ENCODE measurements around the gene ITGAL.
"Not testable (repeated sequence)": the region's sequence is repeated elsewhere in the genome, so short reads cannot be mapped to it uniquely, and the experiment has no call there.

ITGAL gene

DNA sequence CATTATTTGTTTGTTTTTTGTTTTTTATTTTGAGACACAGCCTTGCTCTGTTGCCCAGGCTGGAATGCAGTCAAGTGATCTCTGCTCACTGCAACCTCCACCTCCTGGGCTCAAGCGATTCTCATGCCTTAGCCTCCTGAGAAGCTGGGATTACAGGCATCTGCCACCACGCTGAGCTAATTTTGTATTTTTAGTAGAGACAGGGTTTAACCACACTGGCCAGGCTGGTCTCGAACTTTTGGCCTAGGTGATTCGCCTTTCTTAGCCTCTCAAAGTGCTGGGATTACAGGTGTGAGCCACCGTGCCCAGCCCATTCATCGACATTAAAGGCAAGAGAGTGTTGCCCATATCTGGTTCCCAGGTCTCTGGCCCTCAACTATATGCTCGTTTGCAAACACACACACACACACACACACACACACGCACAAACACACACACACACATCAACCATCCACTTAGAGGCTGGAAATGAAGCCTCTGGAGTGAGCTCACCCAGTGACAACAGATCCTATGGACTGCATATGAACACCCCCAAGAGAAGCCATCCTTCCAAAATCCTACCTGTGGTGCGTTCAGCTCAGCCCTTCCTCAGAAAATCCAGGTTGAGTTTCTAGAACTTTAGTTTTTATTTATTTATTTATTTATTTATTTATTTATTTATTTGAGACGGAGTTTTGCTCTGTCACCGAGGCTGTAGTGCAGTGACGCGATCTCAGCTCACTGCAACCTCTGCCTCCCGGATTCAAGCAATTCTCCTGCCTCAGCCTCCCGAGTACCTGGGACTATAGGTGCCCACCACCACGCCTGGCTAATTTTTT is 14.6 kb upstream of the ITGAL start:
- DNase-seq = no peak

DNA sequence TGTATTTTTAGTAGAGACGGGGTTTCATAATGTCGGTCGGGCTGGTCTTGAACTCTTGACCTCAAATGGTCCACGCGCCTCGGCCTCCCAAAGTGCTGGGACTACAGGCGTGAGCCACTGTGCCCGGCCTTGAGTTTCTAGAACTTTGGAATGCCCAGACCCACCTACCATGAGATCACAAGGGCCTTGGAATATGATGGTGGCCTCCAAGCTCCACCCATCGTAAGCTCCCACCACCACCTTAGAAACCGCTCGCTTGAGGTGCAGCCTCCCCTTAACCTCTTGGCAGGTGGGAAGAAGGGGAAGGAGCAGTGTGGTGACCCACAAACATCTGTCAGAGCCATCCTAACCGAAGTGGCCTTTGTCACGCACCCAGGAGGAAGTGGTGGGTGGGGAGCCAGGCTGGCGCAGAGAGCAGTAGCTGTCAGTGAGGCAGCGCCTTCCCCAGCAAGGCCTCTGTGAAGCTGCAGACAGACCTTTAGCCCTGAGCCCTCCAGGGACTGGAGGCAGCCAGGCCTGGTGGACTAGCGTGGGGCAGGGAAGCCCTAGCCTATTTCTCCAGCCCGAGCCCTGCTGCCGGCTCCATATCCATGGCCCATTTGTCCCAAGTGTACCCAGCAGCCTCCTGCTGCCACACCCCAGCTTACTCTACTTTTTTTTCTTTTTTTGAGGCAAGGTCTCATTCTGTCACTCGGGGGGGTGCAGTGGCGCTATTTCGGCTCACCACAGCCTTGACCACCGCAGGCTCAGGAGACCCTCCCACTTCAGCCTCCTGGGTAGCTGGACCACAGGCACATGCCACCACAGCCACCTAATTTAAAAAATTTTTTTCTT is 13.8 kb upstream of the ITGAL start:
- DNase-seq = no peak

DNA sequence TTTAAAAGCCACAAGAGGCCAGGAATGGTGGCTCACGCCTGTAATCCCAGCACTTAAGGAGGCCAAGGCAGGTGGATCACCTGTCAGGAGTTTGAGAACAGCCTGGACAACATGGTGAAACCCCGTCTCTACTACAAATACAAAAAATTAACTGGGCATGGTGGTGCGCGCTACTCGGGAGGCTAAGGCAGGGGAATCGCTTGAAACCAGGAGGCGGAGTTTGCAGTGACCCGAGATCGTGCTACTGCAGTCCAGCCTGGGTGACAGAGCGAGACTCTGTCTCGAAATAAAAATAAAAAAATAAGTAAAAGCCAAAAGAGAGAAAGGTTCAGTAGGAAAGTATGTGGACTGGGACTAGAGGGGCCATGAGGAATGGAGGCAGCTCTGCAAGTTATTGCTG is 13.1 kb upstream of the ITGAL start:
- no peak for DNase-seq

DNA sequence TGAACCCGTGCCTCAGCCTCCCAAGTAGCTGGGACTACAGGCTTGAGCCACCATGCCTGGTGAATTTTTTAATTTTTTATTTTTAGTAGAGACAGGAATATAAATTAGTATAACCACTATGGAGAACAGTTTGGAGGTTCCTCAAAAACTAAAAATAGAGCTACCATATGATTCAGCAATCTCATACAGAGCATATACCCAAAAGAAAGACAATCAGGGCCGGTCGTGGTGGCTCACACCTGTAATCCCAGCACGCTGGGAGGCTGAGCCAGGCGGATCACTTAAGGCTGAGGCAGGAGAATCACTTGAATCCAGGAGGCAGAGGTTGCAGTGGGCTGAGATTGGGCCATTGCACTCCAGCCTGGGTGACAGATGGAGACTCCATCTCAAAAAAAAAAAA is 11.1 kb upstream of the ITGAL start:
- not testable (repeated sequence) for DNase-seq

DNA sequence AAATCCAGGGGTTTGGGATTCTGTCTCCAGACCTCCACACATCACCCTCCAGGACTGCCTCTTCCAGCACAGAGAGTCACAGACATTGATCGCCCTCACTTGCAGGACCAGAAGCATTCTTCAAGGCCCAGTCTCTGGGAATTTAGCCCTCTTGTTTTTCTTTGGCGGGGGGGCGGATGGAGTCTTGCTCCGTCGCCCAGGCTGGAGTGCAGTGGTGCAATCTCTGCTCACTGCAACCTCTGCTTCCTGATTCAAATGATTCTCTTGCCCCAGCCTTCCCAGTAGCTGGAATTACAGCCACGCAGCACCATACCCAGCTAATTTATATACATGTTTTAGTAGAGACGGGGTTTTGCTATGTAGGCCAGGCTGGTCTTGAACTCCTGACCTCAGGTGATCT is 8.5 kb upstream of the ITGAL start:
- DNase-seq = no peak

DNA sequence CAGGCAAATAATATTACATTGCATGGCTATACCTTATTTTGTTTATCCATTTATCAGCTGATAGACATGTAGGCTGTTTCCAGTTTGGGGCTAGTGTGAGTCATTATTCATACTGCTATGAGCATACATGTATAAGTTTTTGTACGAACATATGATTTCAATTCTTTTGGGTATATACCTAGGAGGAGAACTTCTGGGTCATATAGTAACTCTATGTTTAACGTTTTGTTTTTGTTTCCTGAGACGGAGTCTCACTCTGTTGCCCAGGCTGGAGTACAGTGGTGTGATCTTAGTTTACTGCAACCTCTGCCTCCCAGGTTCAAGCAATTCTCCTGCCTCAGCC is 2.4 kb upstream of the ITGAL start:
- DNase-seq = no peak

DNA sequence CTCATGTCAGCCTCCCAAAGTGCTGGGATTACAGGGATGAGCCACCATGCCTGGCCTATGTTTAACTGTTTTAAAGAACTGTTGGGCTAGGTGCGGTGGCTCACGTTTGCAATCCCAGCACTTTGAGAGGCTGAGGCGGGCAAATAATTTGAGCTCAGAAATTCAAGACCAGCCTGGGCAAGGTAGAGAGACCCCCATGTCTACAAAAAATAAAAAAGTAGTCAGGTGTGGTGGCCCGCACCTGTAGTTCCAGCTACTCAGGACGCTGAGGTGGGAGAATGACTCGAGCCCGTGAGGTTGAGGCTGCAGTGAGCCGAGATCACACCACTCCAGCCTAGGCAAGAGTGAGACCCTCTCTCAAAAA is 1.9 kb upstream of the ITGAL start:
- no peak for DNase-seq

DNA sequence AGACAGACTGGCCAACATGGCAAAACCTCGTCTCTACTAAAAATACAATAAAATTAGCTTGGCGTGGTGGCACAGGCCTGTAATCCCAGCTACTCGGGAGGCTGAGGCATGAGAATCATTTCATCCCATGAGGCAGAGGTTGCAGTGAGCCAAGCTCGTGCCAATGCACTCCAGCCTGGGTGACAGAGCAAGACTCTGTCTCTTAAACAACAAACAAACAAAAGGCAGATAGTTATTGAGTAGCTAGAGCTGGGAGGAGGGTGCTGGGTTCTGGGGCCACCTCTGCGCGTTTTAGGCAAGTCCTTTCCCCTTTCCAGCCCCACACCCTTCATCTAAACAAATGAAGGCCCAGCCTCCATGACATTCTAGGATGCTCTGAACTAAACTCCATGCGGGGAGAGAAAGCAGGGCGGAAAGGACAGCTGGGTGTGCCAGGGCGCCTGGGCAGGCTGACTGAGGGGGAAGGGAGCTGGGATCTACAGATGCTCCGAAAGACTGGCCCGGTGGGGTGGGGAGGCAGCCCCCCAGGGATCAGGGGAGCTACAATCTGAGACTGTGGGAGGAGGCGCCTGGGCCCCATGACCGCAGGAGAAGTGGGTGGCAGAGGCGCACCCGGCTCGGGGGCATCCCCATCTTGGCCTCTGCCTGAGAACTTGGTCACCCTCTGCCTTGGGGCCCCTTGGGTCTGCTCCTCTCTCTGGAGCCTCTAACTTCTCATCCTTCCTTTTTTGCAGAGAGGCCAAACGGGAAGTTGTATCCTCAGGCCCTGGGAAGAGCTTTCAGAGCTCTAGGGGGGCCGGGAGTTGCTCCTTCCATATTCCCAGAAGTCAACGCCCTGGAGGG is 910 bp downstream of the ITGAL start:
- DNase-seq = no peak

DNA sequence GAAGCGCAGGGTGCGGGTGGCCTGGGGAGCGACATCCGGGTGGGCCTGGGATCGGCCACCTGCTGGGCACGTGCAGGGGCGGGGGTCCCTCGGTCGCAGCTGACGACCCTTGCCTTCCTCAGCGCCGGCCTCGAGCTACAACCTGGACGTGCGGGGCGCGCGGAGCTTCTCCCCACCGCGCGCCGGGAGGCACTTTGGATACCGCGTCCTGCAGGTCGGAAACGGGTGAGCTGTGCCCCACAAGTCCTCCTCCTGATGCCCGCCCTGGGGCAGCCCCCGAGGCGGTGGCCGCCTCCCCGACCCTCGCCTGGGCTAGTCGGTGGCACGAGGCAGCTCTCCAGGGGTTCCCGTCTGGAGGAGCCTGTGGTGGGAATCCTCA is 1.5 kb downstream of the ITGAL start:
- no peak for DNase-seq

DNA sequence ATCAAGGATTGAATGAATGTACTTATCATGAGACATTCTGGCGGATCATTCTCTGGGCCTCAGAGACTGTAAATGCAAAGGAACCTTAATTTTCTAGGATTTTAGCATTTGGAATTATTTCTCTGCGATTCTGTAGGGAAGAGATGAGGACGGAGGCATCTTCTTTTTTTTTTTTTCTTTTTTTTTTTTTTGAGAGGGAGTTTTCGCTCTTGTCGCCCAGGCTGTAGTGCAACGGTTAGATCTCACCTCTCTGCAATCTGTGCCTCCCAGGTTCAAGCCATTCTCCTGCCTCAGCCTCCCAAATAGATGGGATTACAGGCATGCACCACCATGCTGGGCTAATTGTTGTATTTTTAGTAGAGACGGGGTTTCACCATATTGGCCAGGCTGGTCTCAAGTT is 2.1 kb downstream of the ITGAL start:
- DNase-seq = no peak

DNA sequence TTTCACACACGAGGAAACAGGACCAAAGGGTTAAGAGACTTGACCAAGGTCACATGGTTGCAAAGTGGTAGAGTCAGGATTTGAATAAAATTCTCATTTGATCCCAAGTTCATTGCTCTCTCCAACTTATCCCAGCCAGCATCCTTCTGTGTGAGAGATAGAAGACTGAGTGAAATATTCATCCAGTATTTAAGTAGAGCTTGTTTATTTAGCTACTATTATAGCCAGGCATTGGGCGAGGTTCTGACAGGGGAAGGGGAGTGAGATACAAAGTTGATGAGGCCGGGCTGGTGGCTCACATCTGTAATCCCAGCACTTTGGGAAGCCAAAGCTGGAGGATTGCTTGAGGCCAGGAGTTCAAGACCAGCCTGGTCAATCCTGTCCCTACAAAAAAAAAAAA is 4.4 kb downstream of the ITGAL start:
- no peak for DNase-seq

DNA sequence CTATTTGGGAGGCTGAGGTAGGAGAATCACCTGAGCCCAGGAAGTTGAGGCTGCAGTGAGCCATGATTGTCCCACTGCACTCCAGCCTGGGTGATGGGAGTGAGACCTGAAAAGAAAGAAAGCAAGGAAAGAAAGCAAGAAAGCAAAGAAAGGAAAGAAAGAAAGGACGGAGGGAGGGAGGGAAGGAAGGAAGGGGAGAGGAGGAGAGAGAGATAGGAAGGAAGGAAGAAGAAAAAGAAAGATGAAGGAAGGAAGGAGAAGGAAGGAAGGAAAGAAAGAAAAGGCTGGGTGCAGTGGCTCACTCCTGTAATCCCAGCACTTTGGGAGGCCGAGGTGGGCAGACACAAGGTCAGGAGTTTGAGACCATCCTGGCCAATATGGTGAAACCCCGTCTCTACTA is 5.2 kb downstream of the ITGAL start:
- not testable (repeated sequence) for DNase-seq

DNA sequence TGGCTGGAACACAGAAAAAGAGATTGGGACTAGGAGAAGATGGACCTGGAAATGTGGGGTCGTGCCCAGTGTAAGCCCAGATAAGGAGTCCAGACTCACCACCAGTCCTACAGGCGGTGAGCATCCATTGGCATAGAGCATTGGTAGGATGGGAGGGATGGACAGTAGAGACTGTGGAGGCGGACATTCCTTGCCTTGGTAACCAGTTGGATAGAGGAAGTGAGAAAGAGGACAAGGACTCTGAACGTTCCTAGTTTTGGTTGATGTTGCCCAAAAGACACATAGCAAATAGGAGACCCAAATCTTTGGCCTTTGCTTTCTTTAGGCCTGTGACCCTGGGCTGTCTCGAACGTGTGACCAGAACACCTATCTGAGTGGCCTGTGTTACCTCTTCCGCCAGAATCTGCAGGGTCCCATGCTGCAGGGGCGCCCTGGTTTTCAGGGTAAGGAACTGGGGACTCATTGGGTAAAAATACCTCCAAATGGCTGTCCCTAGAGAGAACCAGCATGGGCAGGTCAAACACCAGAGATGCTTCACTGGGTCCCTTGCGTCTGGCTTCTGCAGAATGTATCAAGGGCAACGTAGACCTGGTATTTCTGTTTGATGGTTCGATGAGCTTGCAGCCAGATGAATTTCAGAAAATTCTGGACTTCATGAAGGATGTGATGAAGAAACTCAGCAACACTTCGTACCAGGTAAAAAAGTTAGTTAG is 6.4 kb downstream of the ITGAL start:
- no peak for DNase-seq

DNA sequence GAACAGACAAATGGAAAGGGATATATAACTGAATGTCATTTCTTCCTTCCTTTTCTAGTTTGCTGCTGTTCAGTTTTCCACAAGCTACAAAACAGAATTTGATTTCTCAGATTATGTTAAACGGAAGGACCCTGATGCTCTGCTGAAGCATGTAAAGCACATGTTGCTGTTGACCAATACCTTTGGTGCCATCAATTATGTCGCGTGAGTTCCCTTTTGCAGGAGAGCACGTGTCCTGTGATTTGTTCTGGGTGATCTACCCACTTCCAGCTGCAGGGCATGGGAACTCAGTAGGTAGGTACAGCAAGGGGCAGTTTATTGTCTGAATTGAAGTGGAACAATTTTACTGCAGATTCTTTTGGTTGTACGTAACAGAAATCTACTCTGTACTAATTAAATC is 8.8 kb downstream of the ITGAL start:
- no peak for DNase-seq

DNA sequence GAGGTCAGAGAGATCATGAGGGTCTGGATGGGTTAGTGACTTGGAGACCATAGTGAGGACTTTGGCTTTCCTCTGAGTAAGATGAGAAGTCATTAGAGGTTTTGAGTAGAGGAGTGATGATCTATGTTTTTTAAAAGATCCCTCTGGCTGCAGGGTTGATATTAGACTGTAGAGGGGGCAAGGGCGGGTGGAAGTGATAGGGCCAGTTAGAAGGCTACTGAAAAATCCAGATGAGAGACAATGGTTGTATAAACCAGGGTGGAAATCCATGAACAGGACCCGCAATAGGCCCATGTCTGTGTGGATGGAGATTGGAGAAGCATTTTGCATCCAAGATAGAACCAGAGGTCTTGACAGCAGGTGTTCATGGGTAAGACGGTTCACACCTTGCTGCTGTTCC is 9.8 kb downstream of the ITGAL start:
- DNase-seq = no peak

DNA sequence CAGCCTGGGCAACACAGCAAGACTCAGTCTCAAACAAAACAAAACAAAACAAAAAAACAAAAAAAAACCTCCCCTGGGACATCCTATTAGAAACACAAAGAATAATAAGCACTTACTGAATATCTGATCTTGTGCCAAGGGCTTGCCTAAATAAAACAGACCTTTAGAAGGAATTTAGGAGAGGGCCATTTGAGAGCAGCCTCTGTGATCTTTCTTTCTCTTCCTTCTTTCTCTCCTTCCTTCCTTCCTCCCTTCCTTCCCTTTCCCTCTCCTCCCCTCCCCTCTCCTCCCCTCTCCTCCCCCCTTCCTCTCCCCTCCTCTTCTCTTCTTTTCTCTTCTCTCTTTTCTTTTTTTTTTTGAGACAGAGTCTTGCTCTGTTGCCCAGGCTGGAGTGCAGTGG is 12.3 kb downstream of the ITGAL start:
- DNase-seq = no peak

DNA sequence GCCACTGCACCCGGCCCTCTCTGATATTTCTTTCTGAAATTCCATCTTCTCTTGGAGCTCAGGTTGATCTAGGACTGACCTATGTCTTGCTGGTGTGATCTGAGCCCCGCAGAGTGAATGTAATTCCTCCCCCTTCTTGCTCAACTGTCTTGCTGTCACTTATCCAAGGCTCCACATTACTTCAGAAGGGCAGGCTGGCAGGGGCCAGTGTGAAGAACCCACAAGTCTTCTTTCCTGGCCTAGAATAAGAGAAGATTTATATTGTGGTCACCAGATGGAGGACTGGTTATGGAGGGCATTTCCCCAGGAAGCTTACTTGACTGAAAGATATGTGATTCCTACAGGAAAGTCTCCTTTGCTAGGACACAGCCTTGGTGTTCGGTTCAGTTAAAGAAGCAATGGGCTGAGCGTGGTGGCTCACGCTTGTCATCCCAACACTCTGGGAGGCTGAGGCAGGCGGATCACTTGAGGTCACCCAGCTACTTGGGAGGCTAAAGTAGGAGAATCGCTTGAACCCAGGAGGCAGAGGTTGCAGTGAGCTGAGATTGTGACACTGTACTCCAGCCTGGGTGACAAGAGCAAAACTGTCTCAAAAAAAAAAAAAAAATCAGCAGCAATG is 13.4 kb downstream of the ITGAL start:
- DNase-seq = no peak

DNA sequence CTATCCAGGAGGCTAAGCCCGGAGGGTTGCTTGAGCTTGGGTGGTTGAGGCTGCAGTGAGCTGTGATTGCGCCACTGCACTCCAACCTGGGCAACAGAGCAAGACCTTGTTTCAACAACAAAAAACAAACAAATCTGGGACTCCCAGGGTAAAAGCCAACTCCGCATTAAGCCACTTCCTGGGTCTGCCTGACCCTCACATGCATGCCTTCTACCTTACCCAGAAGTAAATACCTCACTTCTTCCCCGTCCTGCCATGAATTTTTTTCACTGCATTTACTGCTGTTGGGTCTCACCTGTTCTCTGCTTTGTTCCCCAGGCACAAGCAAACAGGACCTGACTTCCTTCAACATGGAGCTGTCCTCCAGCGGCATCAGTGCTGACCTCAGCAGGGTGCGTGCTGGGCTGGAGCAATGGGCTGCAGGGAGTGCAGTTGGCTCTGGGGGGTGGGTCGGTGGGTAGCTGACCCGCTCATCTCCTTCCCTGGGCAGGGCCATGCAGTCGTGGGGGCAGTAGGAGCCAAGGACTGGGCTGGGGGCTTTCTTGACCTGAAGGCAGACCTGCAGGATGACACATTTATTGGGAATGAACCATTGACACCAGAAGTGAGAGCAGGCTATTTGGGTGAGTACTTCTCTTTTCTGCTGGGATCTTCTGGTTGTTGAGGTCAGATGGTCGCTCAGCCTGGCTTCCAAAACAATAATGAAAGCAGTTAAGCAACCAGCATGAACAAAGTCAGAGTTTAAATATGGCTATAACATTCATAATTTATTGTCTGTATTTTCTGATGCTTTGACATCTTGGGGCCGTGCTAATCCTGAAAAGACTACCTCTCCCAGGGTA is 16.4 kb downstream of the ITGAL start:
- DNase-seq = peak; percentile 76

DNA sequence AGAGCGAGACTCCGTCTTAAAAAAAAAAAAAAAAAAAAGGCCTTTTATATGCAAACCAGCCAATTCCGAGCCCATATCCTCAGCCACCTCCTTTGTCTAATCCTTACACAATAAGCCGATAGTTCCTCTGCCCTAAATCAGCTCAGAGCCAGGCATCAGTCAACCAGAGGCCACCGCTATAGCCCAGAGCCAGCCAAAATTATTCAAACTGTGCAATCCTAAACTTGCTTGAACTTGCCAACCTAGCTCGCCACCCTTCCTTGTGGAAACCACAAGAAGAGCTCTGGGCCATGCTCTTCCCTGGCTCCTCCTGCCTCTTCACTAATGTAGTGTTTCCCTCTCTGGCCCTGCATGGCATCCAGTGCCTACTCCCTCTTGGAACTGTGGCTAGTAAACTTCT is 17.7 kb downstream of the ITGAL start:
- no peak for DNase-seq

DNA sequence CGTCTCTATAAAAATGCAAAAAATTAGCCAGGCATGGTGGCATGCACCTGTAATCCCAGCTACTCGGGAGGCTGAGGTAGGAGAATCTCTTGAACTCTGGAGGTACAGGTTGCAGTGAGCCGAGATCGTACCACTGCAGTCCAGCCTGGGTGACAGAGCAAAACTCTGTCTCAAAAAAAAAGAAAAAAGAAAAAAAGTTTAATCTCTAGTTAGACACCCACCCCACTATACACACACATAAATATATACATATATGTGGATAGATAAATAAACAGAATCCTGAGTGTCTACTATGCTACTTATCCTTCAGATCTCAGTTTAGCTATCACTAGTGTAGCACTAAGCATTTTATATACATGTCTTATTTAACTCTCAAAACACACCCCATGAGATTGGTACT is 18.7 kb downstream of the ITGAL start:
- DNase-seq = no peak

DNA sequence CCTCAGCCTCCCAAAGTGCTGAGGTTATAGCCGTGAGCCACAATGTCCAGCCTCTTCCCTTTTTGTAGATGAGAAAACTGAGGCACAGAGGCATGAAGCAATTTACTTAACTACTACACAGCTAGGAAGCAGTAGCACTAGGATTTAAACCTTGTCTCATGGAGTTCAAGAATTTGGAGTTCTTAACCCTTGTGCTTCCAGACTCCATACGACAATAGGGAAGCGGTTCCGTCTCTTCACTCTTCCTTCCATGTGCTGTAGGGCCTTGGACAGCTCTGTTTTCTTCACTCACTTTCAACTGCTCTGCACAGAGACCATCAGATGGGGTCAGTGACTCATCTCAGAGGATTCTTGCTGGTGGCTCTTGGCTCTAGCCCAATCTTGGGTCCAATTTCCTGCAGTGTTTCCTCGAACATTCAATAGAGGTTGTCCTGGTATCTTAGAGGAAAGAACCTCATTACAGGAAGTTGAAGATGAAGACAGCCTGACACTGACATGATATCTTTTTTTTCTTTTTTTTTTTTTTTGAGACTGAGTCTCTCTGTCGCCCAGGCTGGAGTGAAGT is 19.3 kb downstream of the ITGAL start:
- DNase-seq = peak; percentile 60

Measured in DMS53 (cell line).